H1 (cell line): ENCODE measurements around the gene RPTOR. TPM values are rescaled to one million over a fixed set of nuclear protein-coding genes. Genes with fewer than 3 reads are reported as not detected.

Experiments
- CTCF ChIA-PET: fragments of 300-600 bp; sonication (Branson Sonifier 250); formaldehyde crosslinking; loops from one replicate; lab custom pipeline; 2021; ENCODE audit not compliant: partially characterized antibody; lab: Charles Lee
- POLR2A ChIA-PET: fragments of 300-600 bp; sonication (Branson Sonifier 250); formaldehyde crosslinking; loops from one replicate; lab custom pipeline; 2021; ENCODE audit warnings: inconsistent platforms; ENCODE audit not compliant: partially characterized antibody; lab: Charles Lee
- DNase-seq, 2 experiments: peaks; one replicate each; pipeline versions ENCODE4 v3.0.0 to v3.0.0-alpha.2; 2010 to 2022; ENCODE audit warnings: low spot score in 2 of 2, low read depth in 1 of 2, mixed read lengths in 1 of 2
- FAIRE-seq: peaks from 2 replicates; lab custom pipeline; 2011; peaks lifted over from hg19 to GRCh38; lab: Jason Lieb, UNC
- H2AFZ ChIP-seq: 2 replicates; pipeline ENCODE4 v1.8.1; 2012; ENCODE audit warnings: low read length, inconsistent platforms
- H2AK5ac ChIP-seq: 2 replicates; pipeline ENCODE4 v1.6.1; 2013; ENCODE audit warnings: low read depth, low read length
- H2BK120ac ChIP-seq: replicated peaks from 2 replicates; pipeline ENCODE3; 2013; ENCODE audit warnings: low read depth, low read length, inconsistent platforms
- H2BK12ac ChIP-seq: 2 replicates; pipeline ENCODE4 v1.6.1; 2013; ENCODE audit warnings: low read depth, low read length
- H2BK15ac ChIP-seq: 2 replicates; pipeline ENCODE4 v1.6.1; 2013; ENCODE audit warnings: low read length
- H2BK20ac ChIP-seq: 2 replicates; pipeline ENCODE4 v1.6.1; 2013; ENCODE audit warnings: low read length
- H2BK5ac ChIP-seq: 2 replicates; pipeline ENCODE4 v1.6.1; 2013; ENCODE audit warnings: low read depth, low read length
- H3K14ac ChIP-seq: 2 replicates; pipeline ENCODE4 v1.6.1; 2013; ENCODE audit warnings: inconsistent platforms; ENCODE audit not compliant: insufficient read length
- H3K18ac ChIP-seq: 2 replicates; pipeline ENCODE4 v1.6.1; 2013; ENCODE audit warnings: low read length; ENCODE audit errors: extremely low read depth
- H3K23ac ChIP-seq: 2 replicates; pipeline ENCODE4 v1.6.1; 2013; ENCODE audit warnings: inconsistent platforms; ENCODE audit not compliant: insufficient read length
- H3K23me2 ChIP-seq: 2 replicates; pipeline ENCODE4 v1.6.1; 2013; ENCODE audit warnings: low read depth, low read length
- H3K27ac ChIP-seq: 2 replicates; pipeline ENCODE4 v1.6.1; 2011; ENCODE audit warnings: low read depth, low read length, inconsistent platforms
- H3K27me3 ChIP-seq, 4 experiments: replicated peaks in 1 of 4; 1 replicate in 1 of 4; 2 replicates in 3 of 4; pipeline versions ENCODE4 v1.6.1 to v1.8.1; 2011 to 2013; ENCODE audit warnings: low read length in 3 of 4, mild to moderate bottlenecking in 3 of 4, inconsistent platforms in 2 of 4, mixed read lengths in 2 of 4, moderate library complexity in 1 of 4; ENCODE audit not compliant: control insufficient read depth in 3 of 4, insufficient read depth in 3 of 4; ENCODE audit errors: extremely low read depth in 1 of 4
- H3K36me3 ChIP-seq, 4 experiments: 2 replicates each; pipeline versions ENCODE4 v1.6.1 to v1.8.1; 2011 to 2013; ENCODE audit warnings: mild to moderate bottlenecking in 4 of 4, low read length in 3 of 4, moderate library complexity in 2 of 4, control low read depth in 1 of 4, inconsistent platforms in 1 of 4; ENCODE audit not compliant: insufficient read depth in 4 of 4, control insufficient read depth in 2 of 4
- H3K4ac ChIP-seq: replicated peaks from 2 replicates; pipeline ENCODE3; 2013; ENCODE audit warnings: low read length, low read depth, mixed read lengths, inconsistent platforms; ENCODE audit not compliant: insufficient read length
- H3K4me1 ChIP-seq, 4 experiments: replicated peaks in 1 of 4; 1 replicate in 1 of 4; 2 replicates in 3 of 4; pipeline versions ENCODE4 v1.6.1 to v1.8.1; 2011 to 2013; ENCODE audit warnings: low read length in 3 of 4, inconsistent platforms in 2 of 4, mixed read lengths in 1 of 4; ENCODE audit not compliant: insufficient read depth in 4 of 4, control insufficient read depth in 3 of 4
- H3K4me2 ChIP-seq, 2 experiments: 2 replicates each; pipeline versions ENCODE4 v1.6.1 to v1.8.1; 2011 to 2013; ENCODE audit warnings: low read depth in 2 of 2, low read length in 2 of 2, control low read depth in 1 of 2, inconsistent platforms in 1 of 2, mild to moderate bottlenecking in 1 of 2; ENCODE audit not compliant: insufficient read depth in 1 of 2
- H3K4me3 ChIP-seq, 4 experiments: fragments of 200-600, 300-600 bp in 1 of 4; sonication (generic), shearing (Covaris generic), sonication (Bioruptor Twin) in 1 of 4; 2 replicates each; pipeline versions ENCODE4 v1.5.1 to v1.8.1; 2011 to 2016; ENCODE audit warnings: low read length in 4 of 4, low read depth in 3 of 4, control low read depth in 2 of 4, inconsistent platforms in 2 of 4, mild to moderate bottlenecking in 2 of 4, mixed read lengths in 1 of 4, moderate library complexity in 1 of 4; ENCODE audit not compliant: insufficient read depth in 2 of 4; ENCODE audit errors: extremely low read depth in 1 of 4
- H3K56ac ChIP-seq: replicated peaks from 2 replicates; pipeline ENCODE3; 2013; ENCODE audit warnings: low read depth, mild to moderate bottlenecking, mixed read lengths, low read length, inconsistent platforms; ENCODE audit not compliant: insufficient read length
- H3K79me1 ChIP-seq: 2 replicates; pipeline ENCODE4 v1.6.1; 2013; ENCODE audit warnings: low read depth, low read length, control low read depth
- H3K79me2 ChIP-seq, 2 experiments: 2 replicates each; pipeline versions ENCODE4 v1.6.1 to v1.8.1; 2012 to 2013; ENCODE audit warnings: low read length in 2 of 2, mild to moderate bottlenecking in 2 of 2, inconsistent platforms in 1 of 2; ENCODE audit not compliant: insufficient read depth in 2 of 2, control insufficient read depth in 1 of 2
- H3K9ac ChIP-seq, 4 experiments: replicated peaks in 1 of 4; 1 replicate in 1 of 4; 2 replicates in 3 of 4; pipeline versions ENCODE4 v1.6.1 to v1.8.1; 2011 to 2013; ENCODE audit warnings: low read depth in 3 of 4, low read length in 3 of 4, control low read depth in 2 of 4, mild to moderate bottlenecking in 2 of 4, moderate library complexity in 2 of 4, inconsistent platforms in 1 of 4; ENCODE audit errors: extremely low read depth in 1 of 4
- H3K9me3 ChIP-seq, 2 experiments: 2 replicates each; pipeline versions ENCODE4 v1.6.1 to v1.8.1; 2012 to 2013; ENCODE audit warnings: mild to moderate bottlenecking in 2 of 2, moderate library complexity in 2 of 2, control low read depth in 1 of 2, inconsistent platforms in 1 of 2, low read depth in 1 of 2, low read length in 1 of 2, mixed read lengths in 1 of 2; ENCODE audit not compliant: insufficient read depth in 2 of 2
- H4K20me1 ChIP-seq, 2 experiments: replicated peaks in 1 of 2; 2 replicates each; pipeline versions ENCODE3 to v1.8.1; 2011 to 2013; ENCODE audit warnings: inconsistent platforms in 2 of 2, low read length in 2 of 2, mild to moderate bottlenecking in 1 of 2; ENCODE audit not compliant: insufficient read depth in 2 of 2, control insufficient read depth in 1 of 2
- H4K5ac ChIP-seq: 2 replicates; pipeline ENCODE4 v1.6.1; 2013; ENCODE audit warnings: low read length, low read depth, mixed read lengths, inconsistent platforms; ENCODE audit not compliant: insufficient read length
- H4K8ac ChIP-seq: 2 replicates; pipeline ENCODE4 v1.8.0; 2013; ENCODE audit warnings: mild to moderate bottlenecking, moderate library complexity, low read length, inconsistent platforms; ENCODE audit not compliant: insufficient read depth; ENCODE audit errors: extremely low read depth
- H4K91ac ChIP-seq: replicated peaks from 2 replicates; pipeline ENCODE3; 2013; ENCODE audit warnings: low read length, mixed read lengths, inconsistent platforms; ENCODE audit not compliant: insufficient read length
- ASH2L ChIP-seq: fragments of 200-600, 300-600 bp; sonication (generic); IDR thresholded peaks from one replicate; pipeline ENCODE4 v1.7.1; 2017; ENCODE audit warnings: low read length
- CHD2 ChIP-seq: IDR thresholded peaks from 2 replicates; pipeline ENCODE4 v1.6.1; 2012; ENCODE audit warnings: low read length, improper control_type of control experiment
- EGR1 ChIP-seq: IDR thresholded peaks from 2 replicates; pipeline ENCODE4 v1.6.1; 2011; ENCODE audit warnings: low read depth, low read length, borderline replicate concordance
- EP300 ChIP-seq, 2 experiments: IDR thresholded peaks; 1 replicate in 1 of 2; 2 replicates in 1 of 2; pipeline ENCODE4 v1.6.1; 2011 to 2012; ENCODE audit warnings: low read depth in 2 of 2, low read length in 2 of 2, mild to moderate bottlenecking in 2 of 2, borderline replicate concordance in 1 of 2, inconsistent platforms in 1 of 2, moderate library complexity in 1 of 2
- EZH2 ChIP-seq: fragments of 200-600 bp; sonication (generic); IDR thresholded peaks from 2 replicates; pipeline ENCODE4 v1.7.1; 2012; ENCODE audit warnings: low read depth, mild to moderate bottlenecking, moderate library complexity, low read length, inconsistent platforms; ENCODE audit not compliant: severe bottlenecking
- GABPA ChIP-seq: IDR thresholded peaks from 2 replicates; pipeline ENCODE4 v1.6.1; 2011; ENCODE audit warnings: mild to moderate bottlenecking, low read length, moderate library complexity, borderline replicate concordance; ENCODE audit not compliant: insufficient read depth
- PHF8 ChIP-seq: fragments of 200-600 bp; sonication (generic); conservative IDR thresholded peaks from 2 replicates; pipeline ENCODE4 v1.7.1; 2012; ENCODE audit warnings: low read depth, mild to moderate bottlenecking, inconsistent platforms, low read length, moderate library complexity
- POU5F1 ChIP-seq: IDR thresholded peaks from 2 replicates; pipeline ENCODE4 v1.6.1; 2011; ENCODE audit warnings: low read depth, mild to moderate bottlenecking, low read length, moderate library complexity
- RXRA ChIP-seq: IDR thresholded peaks from 2 replicates; pipeline ENCODE4 v1.6.1; 2011; ENCODE audit warnings: low read depth, mild to moderate bottlenecking, low read length, moderate library complexity; ENCODE audit not compliant: insufficient read depth
- SP4 ChIP-seq: IDR thresholded peaks from 2 replicates; pipeline ENCODE4 v1.6.1; 2012; ENCODE audit warnings: low read length, inconsistent platforms
- SRF ChIP-seq: IDR thresholded peaks from 2 replicates; pipeline ENCODE4 v1.6.1; 2011; ENCODE audit warnings: mild to moderate bottlenecking, low read depth, low read length, moderate library complexity
- TAF1 ChIP-seq: IDR thresholded peaks from 2 replicates; pipeline ENCODE4 v1.6.1; 2011; ENCODE audit warnings: mild to moderate bottlenecking, low read depth, low read length
- YY1 ChIP-seq: IDR thresholded peaks from 2 replicates; pipeline ENCODE4 v1.6.1; 2011; ENCODE audit warnings: low read depth, mild to moderate bottlenecking, low read length
- WGBS, 2 experiments: shearing (Covaris generic) in 1 of 2; methylation state at CpG; one replicate each; pipeline versions ENCODE4 v1.1.6 to v1.1.7; 2013 to 2015; ENCODE audit warnings: low lambda C conversion rate in 2 of 2, mixed read lengths in 2 of 2, inconsistent platforms in 1 of 2, low coverage in 1 of 2, missing lambda C conversion rate in 1 of 2; ENCODE audit not compliant: insufficient replicate concordance in 2 of 2, insufficient coverage in 1 of 2, insufficient read length in 1 of 2; ENCODE audit errors: extremely low coverage in 1 of 2, missing lambda C conversion rate in 1 of 2; 5-methylcytosine and 5-hydroxymethylcytosine counted together
- polyA plus RNA-seq, 7 experiments: library from polyadenylated mRNA; depleted of rRNA in 3 of 7; stranded (reverse) in 5 of 7; unstranded in 2 of 7; fragments of >200 nt in 5 of 7; fragments of 200-250 nt in 2 of 7; gene quantifications; 1 replicate in 5 of 7; 2 replicates in 1 of 7; 4 replicates in 1 of 7; pipeline versions ENCODE4 v1.2.1 to v1.2.3, GENCODE V29; 2011 to 2013; ENCODE audit warnings: missing spikeins in 2 of 7, mixed read lengths in 2 of 7
- total RNA-seq: library from RNA; stranded (reverse); fragmentation: NEBNext Ultra II Directional; extraction: Animal tissue kit (Norgen Biotek cat#: 25700); gene quantifications from 2 replicates; pipeline ENCODE4 v1.2.1, GENCODE V29; 2021

The RPTOR gene
- total and polyA plus RNA-seq, 2 of the 8 experiments (the other 6 are each of a cell fraction or from before 2014, with no cell fraction given) = 6.9 to 28.7 TPM

- Histone ChIP-seq H3K4me3 (no peak overlapping the region), H2BK5ac (no peak overlapping the region), H3K9me3 (no peaks in the 10 kb centered on the region), H3K4me1 (peaks cover 0 to 5% (median 1%) of the 10 kb centered on the region in 4 experiments; a peak in 2 of 7 replicates), H3K4ac (no peak overlapping the region), H3K56ac (no peak overlapping the region), H3K27me3 (no peaks in the 10 kb centered on the region), H3K79me1 (peaks cover 16% of the 10 kb centered on the region), H2BK20ac (no peak overlapping the region), H3K18ac (no peak overlapping the region), H2BK120ac (no peak overlapping the region), H4K5ac (no peak overlapping the region), H3K9ac (no peak overlapping the region), H3K79me2 (peaks cover 0 to 57% of the 10 kb centered on the region in 2 experiments; a peak in 3 of 4 replicates), H4K91ac (no peak overlapping the region), H3K23ac (no peak overlapping the region), H2AFZ (no peak overlapping the region), H3K36me3 (no peaks in the 10 kb centered on the region), H3K4me2 (no peak overlapping the region), H4K8ac (no peak overlapping the region), H2AK5ac (no peak overlapping the region), H3K27ac (no peak overlapping the region), H3K14ac (no peak overlapping the region), H3K23me2 (no peaks in the 10 kb centered on the region), H4K20me1 (peaks cover 5 to 15% of the 10 kb centered on the region in 2 experiments), H2BK12ac (no peak overlapping the region), H2BK15ac (no peak overlapping the region)
- POLR2A ChIA-PET = no interaction called here
- WGBS, 2 experiments = 81% methylated on average over 4 of the region's 4 CpGs; no CpG with 5 or more reads in 1 of the 2 experiments
- CTCF ChIA-PET = interaction anchor here (0.7 to 1.9 kb wide), 3 partner anchors 14 to 197 kb away, joined by 3 to 4 read pairs (median 3); no protein-coding TSS in a partner anchor
- no peak for TF ChIP-seq POU5F1
- no peak for TF ChIP-seq PHF8
- no peak for TF ChIP-seq EP300 (IDR thresholded peaks at IDR 0.05; ENCODE audit: borderline replicate concordance in 1 of 2, low read depth in 2 of 2, low read length in 2 of 2)
- TF ChIP-seq TAF1 = no peak
- TF ChIP-seq SP4 = no peak
- no peak for TF ChIP-seq GABPA
- no peak for TF ChIP-seq ASH2L
- TF ChIP-seq RXRA = no peak
- no peak for TF ChIP-seq EGR1
- no peak for TF ChIP-seq YY1
- no peak for TF ChIP-seq SRF
- TF ChIP-seq EZH2 = no peak
- TF ChIP-seq CHD2 = no peak
- FAIRE-seq (no peak), DNase-seq (no peak)
Measured at GRCh38 chr17:80615376-80615775, 70.7 kb downstream of the RPTOR start.
